ENCODE data around the gene CCDC51. TPM values are rescaled to one million over a fixed set of nuclear protein-coding genes. Genes with fewer than 3 reads are reported as not detected.
"Not testable (repeated sequence)": the region's sequence is repeated elsewhere in the genome, so short reads cannot be mapped to it uniquely, and the experiment has no call there.

Gene CCDC51
- total RNA-seq, 1 experiment from 2014 or later: 29.3 TPM

DNA sequence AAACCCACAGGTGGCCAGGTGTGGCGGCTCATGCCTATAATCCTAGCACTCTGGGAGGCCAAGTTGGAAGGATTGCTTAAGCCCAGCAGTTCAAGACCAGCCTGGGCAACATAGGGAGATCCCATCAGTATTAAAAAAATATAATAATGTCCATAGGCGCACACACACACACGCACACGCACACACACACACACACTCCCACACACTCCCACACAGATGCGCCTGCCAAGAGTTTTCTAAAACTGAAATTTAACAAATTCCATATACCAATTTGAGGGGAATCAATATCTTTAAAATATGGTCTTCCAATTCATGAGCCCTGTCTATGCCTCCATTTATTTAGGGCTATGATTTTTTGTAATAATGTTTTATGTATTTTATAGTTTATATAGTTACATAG, 47.0 kb upstream of the CCDC51 start:
- ATAC-seq (no peak), DNase-seq (ENCODE audit: low read depth, low spot score) (no peak)
- TF ChIP-seq, protein P1, sequence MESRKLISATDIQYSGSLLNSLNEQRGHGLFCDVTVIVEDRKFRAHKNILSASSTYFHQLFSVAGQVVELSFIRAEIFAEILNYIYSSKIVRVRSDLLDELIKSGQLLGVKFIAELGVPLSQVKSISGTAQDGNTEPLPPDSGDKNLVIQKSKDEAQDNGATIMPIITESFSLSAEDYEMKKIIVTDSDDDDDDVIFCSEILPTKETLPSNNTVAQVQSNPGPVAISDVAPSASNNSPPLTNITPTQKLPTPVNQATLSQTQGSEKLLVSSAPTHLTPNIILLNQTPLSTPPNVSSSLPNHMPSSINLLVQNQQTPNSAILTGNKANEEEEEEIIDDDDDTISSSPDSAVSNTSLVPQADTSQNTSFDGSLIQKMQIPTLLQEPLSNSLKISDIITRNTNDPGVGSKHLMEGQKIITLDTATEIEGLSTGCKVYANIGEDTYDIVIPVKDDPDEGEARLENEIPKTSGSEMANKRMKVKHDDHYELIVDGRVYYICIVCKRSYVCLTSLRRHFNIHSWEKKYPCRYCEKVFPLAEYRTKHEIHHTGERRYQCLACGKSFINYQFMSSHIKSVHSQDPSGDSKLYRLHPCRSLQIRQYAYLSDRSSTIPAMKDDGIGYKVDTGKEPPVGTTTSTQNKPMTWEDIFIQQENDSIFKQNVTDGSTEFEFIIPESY (IDR thresholded peaks at IDR 0.05; ENCODE audit: extremely low read depth, insufficient replicate concordance, low read length): no peak
- TF ChIP-seq, protein P2, sequence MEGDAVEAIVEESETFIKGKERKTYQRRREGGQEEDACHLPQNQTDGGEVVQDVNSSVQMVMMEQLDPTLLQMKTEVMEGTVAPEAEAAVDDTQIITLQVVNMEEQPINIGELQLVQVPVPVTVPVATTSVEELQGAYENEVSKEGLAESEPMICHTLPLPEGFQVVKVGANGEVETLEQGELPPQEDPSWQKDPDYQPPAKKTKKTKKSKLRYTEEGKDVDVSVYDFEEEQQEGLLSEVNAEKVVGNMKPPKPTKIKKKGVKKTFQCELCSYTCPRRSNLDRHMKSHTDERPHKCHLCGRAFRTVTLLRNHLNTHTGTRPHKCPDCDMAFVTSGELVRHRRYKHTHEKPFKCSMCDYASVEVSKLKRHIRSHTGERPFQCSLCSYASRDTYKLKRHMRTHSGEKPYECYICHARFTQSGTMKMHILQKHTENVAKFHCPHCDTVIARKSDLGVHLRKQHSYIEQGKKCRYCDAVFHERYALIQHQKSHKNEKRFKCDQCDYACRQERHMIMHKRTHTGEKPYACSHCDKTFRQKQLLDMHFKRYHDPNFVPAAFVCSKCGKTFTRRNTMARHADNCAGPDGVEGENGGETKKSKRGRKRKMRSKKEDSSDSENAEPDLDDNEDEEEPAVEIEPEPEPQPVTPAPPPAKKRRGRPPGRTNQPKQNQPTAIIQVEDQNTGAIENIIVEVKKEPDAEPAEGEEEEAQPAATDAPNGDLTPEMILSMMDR (IDR thresholded peaks at IDR 0.05 in 2 of 3, conservative IDR thresholded peaks at IDR 0.05 in 1 of 3; ENCODE audit: borderline replicate concordance in 1 of 3, insufficient read depth in 1 of 3, low read depth in 2 of 3, low read length in 2 of 3): no peak
- TF ChIP-seq JUND (IDR thresholded peaks at IDR 0.05): no peak
- no peak for TF ChIP-seq SIN3A (IDR thresholded peaks at IDR 0.05; ENCODE audit: low read depth)
- TF ChIP-seq MAX (IDR thresholded peaks at IDR 0.05): no peak
- TF ChIP-seq POLR2AphosphoS5 (IDR thresholded peaks at IDR 0.05; ENCODE audit: low read depth, low read length): no peak
- TF ChIP-seq CBX3 (IDR thresholded peaks at IDR 0.05; ENCODE audit: low read depth): no peak
- no peak for TF ChIP-seq ATF3 (IDR thresholded peaks at IDR 0.05)
- no peak for TF ChIP-seq YY1 (IDR thresholded peaks at IDR 0.05; ENCODE audit: extremely low read depth, insufficient replicate concordance, low read depth, low read length)
- TF ChIP-seq EZH2phosphoT487 (IDR thresholded peaks at IDR 0.05; ENCODE audit: borderline replicate concordance): no peak
- no peak overlapping the region for H3K9ac ChIP-seq (ENCODE audit: low read length)
- POLR2A ChIA-PET: no interaction called here
- H3K4me3 ChIP-seq (replicated peaks in 1 of 2; ENCODE audit: low read depth in 1 of 2, low read length in 2 of 2): no peak overlapping the region
- H3K9me3 ChIP-seq (ENCODE audit: control insufficient read depth in 1 of 2, insufficient read depth in 1 of 2, low read depth in 1 of 2, low read length in 2 of 2): no peaks in the 10 kb centered on the region
- H3K27me3 ChIP-seq (ENCODE audit: insufficient read depth, low read length): no peaks in the 10 kb centered on the region
- CTCF ChIA-PET: interaction anchor here (1.2 kb wide), 1 partner anchor 62 kb away, joined by 3 read pairs; no protein-coding TSS in a partner anchor
- H3K4me1 ChIP-seq (ENCODE audit: control insufficient read depth in 1 of 2, insufficient read depth in 2 of 2, low read length in 2 of 2): no peaks in the 10 kb centered on the region
- H3K27ac ChIP-seq (ENCODE audit: low read depth, low read length): no peak overlapping the region
- no peaks in the 10 kb centered on the region for H3K36me3 ChIP-seq (ENCODE audit: control insufficient read depth in 1 of 2, insufficient read depth in 2 of 2, low read length in 2 of 2)
- no peaks in the 10 kb centered on the region for H3K9me2 ChIP-seq (ENCODE audit: insufficient read depth)
- H3K79me2 ChIP-seq (ENCODE audit: insufficient read depth, low read length): no peaks in the 10 kb centered on the region
- no TSS peak for BruUV-seq (replicated peaks)
- no peaks in the 10 kb centered on the region for H4K20me1 ChIP-seq (ENCODE audit: insufficient read depth)
- RAD21 ChIA-PET (ENCODE audit: low non-redundant PET in 1 of 2, low total read pairs in 2 of 2, uncharacterized antibody in 2 of 2, unreplicated experiment in 2 of 2): no interaction called here
- H2AFZ ChIP-seq (ENCODE audit: low read depth, low read length, poor library complexity, severe bottlenecking): no peak overlapping the region
- intact Hi-C loops (cut with micrococcal nuclease): no loop called here
- no peak overlapping the region for H3K4me2 ChIP-seq (ENCODE audit: low read length)

DNA sequence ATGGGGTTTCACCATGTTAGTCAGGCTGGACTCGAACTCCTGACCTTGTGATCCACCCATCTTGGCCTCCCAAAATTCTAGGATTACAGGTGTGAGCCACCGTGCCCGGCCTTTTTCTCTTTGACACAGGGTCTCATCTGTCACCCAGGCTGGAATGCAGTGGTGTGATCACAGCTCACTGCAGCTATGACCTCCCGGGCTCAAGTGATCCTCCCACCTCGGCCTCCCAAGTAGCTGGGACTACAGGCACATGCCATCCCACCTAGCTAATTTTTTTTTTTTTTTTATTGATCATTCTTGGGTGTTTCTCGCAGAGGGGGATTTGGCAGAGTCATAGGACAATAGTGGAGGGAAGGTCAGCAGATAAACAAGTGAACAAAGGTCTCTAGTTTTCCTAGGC, 42.9 kb upstream of the CCDC51 start:
- H3K4me3 ChIP-seq (replicated peaks in 1 of 2; ENCODE audit: low read depth in 1 of 2, low read length in 2 of 2); ATAC-seq; H3K27me3 ChIP-seq (ENCODE audit: insufficient read depth, low read length); RAD21 ChIA-PET (ENCODE audit: low non-redundant PET in 1 of 2, low total read pairs in 2 of 2, uncharacterized antibody in 2 of 2, unreplicated experiment in 2 of 2); POLR2A ChIA-PET; DNase-seq (ENCODE audit: low read depth, low spot score); H3K9me2 ChIP-seq (ENCODE audit: insufficient read depth); H3K36me3 ChIP-seq (ENCODE audit: control insufficient read depth in 1 of 2, insufficient read depth in 2 of 2, low read length in 2 of 2); H3K27ac ChIP-seq (ENCODE audit: low read depth, low read length); H3K9me3 ChIP-seq (ENCODE audit: control insufficient read depth in 1 of 2, insufficient read depth in 1 of 2, low read depth in 1 of 2, low read length in 2 of 2); intact Hi-C loops (cut with micrococcal nuclease); H3K79me2 ChIP-seq (ENCODE audit: insufficient read depth, low read length); H3K4me2 ChIP-seq (ENCODE audit: low read length); H4K20me1 ChIP-seq (ENCODE audit: insufficient read depth); H2AFZ ChIP-seq (ENCODE audit: low read depth, low read length, poor library complexity, severe bottlenecking); H3K4me1 ChIP-seq (ENCODE audit: control insufficient read depth in 1 of 2, insufficient read depth in 2 of 2, low read length in 2 of 2); H3K9ac ChIP-seq (ENCODE audit: low read length); BruUV-seq (replicated peaks): not testable (repeated sequence)
- CTCF ChIA-PET: interaction anchor here (1.0 kb wide), 1 partner anchor 9 kb away, joined by 3 read pairs; no protein-coding TSS in a partner anchor

DNA sequence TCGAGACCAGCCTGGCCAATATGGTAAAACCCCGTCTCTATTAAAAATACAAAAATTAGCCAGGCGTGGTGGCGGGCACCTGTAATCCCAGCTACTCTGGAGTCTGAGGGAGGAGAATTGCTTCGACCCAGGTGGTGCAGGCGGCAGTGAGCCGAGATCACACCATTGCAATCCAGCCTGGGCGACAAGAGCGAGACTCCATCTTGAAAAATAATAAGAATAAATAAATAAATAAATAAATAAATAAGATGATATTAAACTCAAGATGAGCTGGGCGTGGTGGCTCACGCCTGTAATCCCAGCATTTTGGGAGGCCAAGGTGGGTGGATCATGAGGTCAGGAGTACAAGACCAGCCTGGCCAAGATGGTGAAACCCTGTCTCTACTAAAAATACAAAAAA, 41.0 kb upstream of the CCDC51 start:
- H3K4me2 ChIP-seq (ENCODE audit: low read length); H3K9ac ChIP-seq (ENCODE audit: low read length); ATAC-seq; H3K4me3 ChIP-seq (replicated peaks in 1 of 2; ENCODE audit: low read depth in 1 of 2, low read length in 2 of 2); H3K9me3 ChIP-seq (ENCODE audit: control insufficient read depth in 1 of 2, insufficient read depth in 1 of 2, low read depth in 1 of 2, low read length in 2 of 2); H3K27me3 ChIP-seq (ENCODE audit: insufficient read depth, low read length); RAD21 ChIA-PET (ENCODE audit: low non-redundant PET in 1 of 2, low total read pairs in 2 of 2, uncharacterized antibody in 2 of 2, unreplicated experiment in 2 of 2); BruUV-seq (replicated peaks); POLR2A ChIA-PET; CTCF ChIA-PET; H3K9me2 ChIP-seq (ENCODE audit: insufficient read depth); H2AFZ ChIP-seq (ENCODE audit: low read depth, low read length, poor library complexity, severe bottlenecking); H3K79me2 ChIP-seq (ENCODE audit: insufficient read depth, low read length); H3K36me3 ChIP-seq (ENCODE audit: control insufficient read depth in 1 of 2, insufficient read depth in 2 of 2, low read length in 2 of 2); H3K4me1 ChIP-seq (ENCODE audit: control insufficient read depth in 1 of 2, insufficient read depth in 2 of 2, low read length in 2 of 2); intact Hi-C loops (cut with micrococcal nuclease); DNase-seq (ENCODE audit: low read depth, low spot score); H4K20me1 ChIP-seq (ENCODE audit: insufficient read depth); H3K27ac ChIP-seq (ENCODE audit: low read depth, low read length): not testable (repeated sequence)
